NT2/D1 (cell line): ENCODE data around the gene ADCY10.

Experiments used
- DNase-seq: peaks from one replicate; pipeline ENCODE4 v3.0.0-alpha.2; 2011; ENCODE audit warnings: low read depth, low spot score
- H3K27me3 ChIP-seq: 2 replicates; pipeline ENCODE4 v1.6.0; 2011; ENCODE audit warnings: mild to moderate bottlenecking; ENCODE audit not compliant: insufficient read length, insufficient read depth
- H3K36me3 ChIP-seq: 2 replicates; pipeline ENCODE4 v1.6.1; 2011; ENCODE audit warnings: mild to moderate bottlenecking, low read length, mixed read lengths; ENCODE audit not compliant: insufficient read depth, insufficient read length
- H3K4me1 ChIP-seq: 2 replicates; pipeline ENCODE4 v1.5.1; 2011; ENCODE audit not compliant: insufficient read depth, insufficient read length
- H3K4me3 ChIP-seq: 2 replicates; pipeline ENCODE4 v1.5.1; 2011; ENCODE audit warnings: low read depth; ENCODE audit not compliant: insufficient read length
- H3K9ac ChIP-seq: 2 replicates; pipeline ENCODE4 v1.6.0; 2011; ENCODE audit warnings: low read depth; ENCODE audit not compliant: insufficient read length
- H3K9me3 ChIP-seq: 2 replicates; pipeline ENCODE4 v1.5.1; 2011; ENCODE audit warnings: mild to moderate bottlenecking, low read length; ENCODE audit not compliant: insufficient read depth
- SUZ12 ChIP-seq: IDR thresholded peaks from 2 replicates; pipeline ENCODE4 v1.6.1; 2011; ENCODE audit not compliant: insufficient read length, insufficient read depth; ENCODE audit errors: extremely low read depth
- YY1 ChIP-seq: IDR thresholded peaks from 2 replicates; pipeline ENCODE4 v1.6.1; 2011; ENCODE audit not compliant: insufficient read length, insufficient read depth
- ZNF274 ChIP-seq: IDR thresholded peaks from 2 replicates; pipeline ENCODE4 v1.6.1; 2011; ENCODE audit warnings: mild to moderate bottlenecking, low read depth, low read length

ADCY10 gene

DNA sequence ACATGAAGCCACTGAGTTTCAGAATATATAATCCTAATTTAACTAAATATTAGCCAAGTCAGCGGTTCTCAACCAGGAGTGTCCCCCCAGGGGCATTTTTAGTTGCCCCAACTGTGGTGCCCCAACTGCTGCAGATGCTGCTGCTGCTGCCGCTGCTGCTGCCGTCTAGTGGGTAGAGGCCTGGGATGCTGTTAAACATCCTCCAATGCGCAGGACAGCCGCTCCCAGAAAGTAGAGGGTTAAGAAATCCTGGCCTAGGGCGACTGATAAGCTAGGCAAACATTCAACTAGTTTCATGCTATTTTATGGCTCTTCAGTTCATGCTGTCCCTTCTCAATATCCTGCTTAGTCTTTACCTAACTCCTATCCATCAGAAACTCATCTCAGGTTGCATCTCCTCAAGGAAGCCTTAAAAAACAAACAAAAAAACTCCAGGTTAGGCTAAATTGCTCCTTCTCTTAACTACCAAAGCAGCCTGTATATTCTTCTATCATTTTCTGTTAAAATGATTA, 12.6 kb upstream of the ADCY10 start:
- no peak overlapping the region for H3K9ac ChIP-seq
- no peaks in the 10 kb centered on the region for H3K4me1 ChIP-seq
- no peaks in the 10 kb centered on the region for H3K9me3 ChIP-seq
- H3K27me3 ChIP-seq, result no peaks in the 10 kb centered on the region
- no peak overlapping the region for H3K4me3 ChIP-seq
- peaks cover 3% of the 10 kb centered on the region for H3K36me3 ChIP-seq
- no peak for DNase-seq
- no peak for TF ChIP-seq SUZ12

DNA sequence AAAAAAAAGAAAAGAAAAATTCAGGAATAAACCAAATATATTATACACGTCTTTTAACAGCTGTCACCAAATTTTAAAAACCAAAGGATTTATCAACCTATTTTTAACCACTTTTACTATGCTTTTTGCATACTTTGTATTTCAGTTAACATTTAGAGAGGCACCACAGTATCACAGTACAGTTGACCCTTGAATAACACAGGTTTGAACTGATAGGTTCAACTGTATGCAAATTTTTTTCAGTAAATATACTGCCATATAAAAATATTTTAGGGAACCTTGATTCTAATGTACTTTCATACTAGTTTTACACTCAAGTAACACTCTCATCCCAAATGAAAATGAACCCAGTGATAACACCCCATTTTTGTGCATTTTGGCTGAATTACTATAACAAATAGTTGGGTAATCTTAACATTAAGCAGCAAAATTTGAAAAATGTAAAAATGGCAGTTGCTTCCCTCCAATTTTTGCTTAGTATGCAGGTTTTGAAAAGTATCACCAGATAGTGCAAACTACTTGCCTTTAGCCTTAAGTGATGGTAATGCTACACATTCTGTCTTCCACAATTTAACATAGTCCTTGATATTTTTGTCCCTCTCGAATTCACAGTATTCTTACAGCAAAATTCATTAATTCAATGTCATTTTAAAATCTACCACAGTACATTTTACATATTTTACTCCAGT, 10.8 kb upstream of the ADCY10 start:
- H3K9ac ChIP-seq, result no peak overlapping the region
- H3K4me3 ChIP-seq, result no peak overlapping the region
- no peak for TF ChIP-seq YY1
- no peak for TF ChIP-seq ZNF274
- TF ChIP-seq SUZ12, result no peak
- no peak for DNase-seq
- no peaks in the 10 kb centered on the region for H3K9me3 ChIP-seq
- no peaks in the 10 kb centered on the region for H3K27me3 ChIP-seq
- no peaks in the 10 kb centered on the region for H3K4me1 ChIP-seq
- peaks cover 3% of the 10 kb centered on the region for H3K36me3 ChIP-seq

DNA sequence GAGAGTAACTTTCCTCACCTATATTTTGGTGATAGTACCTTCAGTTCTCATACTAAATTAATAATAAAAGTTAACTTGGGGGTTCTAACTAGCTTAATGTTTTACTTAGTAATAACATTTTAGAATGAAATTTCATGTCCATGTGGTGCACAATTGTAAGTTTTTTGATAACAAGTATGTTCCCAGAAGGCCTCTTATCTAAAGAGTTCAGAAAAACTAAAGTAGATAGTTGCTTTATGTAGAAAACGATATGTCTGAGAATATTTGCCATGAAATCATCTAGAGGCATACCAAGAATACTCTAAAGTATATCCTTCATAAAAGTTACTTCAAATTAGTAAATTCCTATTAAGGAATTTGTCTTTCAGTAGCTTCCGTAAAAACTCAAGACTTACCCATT, 10.2 kb upstream of the ADCY10 start:
- Histone ChIP-seq H3K27me3 (no peaks in the 10 kb centered on the region), H3K36me3 (peaks cover 3% of the 10 kb centered on the region), H3K9me3 (no peaks in the 10 kb centered on the region), H3K4me1 (no peaks in the 10 kb centered on the region), H3K9ac (no peak overlapping the region), H3K4me3 (no peak overlapping the region)
- TF ChIP-seq SUZ12 (no peak), ZNF274 (no peak), YY1 (no peak)
- no peak for DNase-seq

DNA sequence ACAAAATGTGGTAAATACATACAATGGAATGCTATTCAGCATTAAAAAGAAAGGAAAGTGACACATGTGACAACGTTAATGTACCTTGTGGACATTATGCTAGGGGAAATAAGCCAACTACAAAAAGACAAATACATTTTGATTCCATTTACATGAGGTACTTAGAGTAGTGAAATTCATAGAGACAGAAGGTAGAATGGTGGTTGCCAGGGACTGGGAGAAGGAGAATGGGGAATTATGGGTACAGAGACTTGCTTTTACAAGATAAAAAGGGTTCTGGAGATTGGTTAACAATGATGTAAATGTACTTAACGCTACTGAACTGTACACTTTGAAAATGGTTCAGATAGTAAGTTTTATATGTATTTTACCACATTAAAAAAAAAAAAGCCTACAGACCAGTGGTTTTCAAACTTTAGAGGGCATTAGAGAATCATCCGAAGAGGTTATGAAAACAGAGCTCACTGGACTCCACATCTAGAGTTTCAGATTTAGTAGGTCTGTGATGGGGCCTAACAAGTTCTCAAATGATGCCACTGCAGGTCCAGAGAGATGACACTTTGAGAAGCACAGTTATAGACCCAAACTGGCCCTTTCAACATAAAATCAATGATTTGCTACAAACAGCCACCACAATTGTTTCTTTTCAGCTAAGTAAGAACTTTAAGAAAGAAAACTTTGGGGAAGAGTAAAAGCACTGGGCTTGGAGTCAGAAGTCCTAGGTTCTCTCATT, 9.6 kb upstream of the ADCY10 start:
- no peaks in the 10 kb centered on the region for H3K27me3 ChIP-seq
- peaks cover 3% of the 10 kb centered on the region for H3K36me3 ChIP-seq
- no peak for DNase-seq
- H3K9ac ChIP-seq, result no peak overlapping the region
- H3K4me1 ChIP-seq, result no peaks in the 10 kb centered on the region
- no peak overlapping the region for H3K4me3 ChIP-seq
- no peak for TF ChIP-seq ZNF274
- TF ChIP-seq SUZ12, result no peak
- TF ChIP-seq YY1, result no peak
- no peaks in the 10 kb centered on the region for H3K9me3 ChIP-seq

DNA sequence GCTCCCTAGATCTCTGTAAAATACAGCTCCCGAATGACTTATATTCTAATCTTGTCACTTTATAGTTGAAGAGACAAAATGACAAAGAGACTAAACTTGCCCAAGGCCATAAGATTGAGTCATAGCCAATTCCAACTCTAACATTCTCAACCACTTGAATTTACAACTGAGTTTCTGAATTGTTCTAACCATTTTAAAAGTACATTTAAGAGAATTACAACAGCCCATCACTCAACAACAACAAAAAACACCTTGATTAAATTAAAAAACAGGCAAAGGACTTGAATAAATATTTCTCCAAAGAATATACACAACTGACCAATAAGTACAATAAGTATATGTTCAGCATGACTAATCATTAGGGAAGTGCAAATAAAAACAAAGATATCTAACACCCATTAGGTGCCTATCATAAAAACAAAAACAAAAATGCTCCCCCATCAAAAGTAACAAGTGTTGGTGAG, 8.7 kb upstream of the ADCY10 start:
- no peaks in the 10 kb centered on the region for H3K9me3 ChIP-seq
- no peak overlapping the region for H3K4me3 ChIP-seq
- no peak overlapping the region for H3K9ac ChIP-seq
- no peak for DNase-seq
- TF ChIP-seq ZNF274 (no peak), YY1 (no peak), SUZ12 (no peak)
- H3K4me1 ChIP-seq, result no peaks in the 10 kb centered on the region
- H3K36me3 ChIP-seq, result peaks cover 10% of the 10 kb centered on the region
- no peaks in the 10 kb centered on the region for H3K27me3 ChIP-seq

DNA sequence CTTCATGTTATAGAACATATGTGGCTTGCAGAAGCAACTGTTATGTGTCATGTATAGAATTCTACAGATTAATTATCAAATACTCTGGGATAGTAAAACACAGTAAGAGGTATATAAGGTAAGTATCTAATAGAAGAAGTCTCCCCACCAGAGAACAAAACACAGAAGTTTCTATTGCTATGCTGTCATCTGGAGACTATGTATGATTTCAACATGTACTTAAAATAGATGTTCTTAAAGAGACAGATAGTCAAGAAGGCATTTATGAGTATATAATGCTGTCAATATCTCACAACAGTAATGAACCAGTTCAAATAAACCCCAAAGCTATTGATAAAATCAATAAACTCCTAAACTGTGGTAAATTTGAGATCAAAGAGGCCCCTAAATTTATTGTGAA, 8.1 kb upstream of the ADCY10 start:
- no peaks in the 10 kb centered on the region for H3K27me3 ChIP-seq
- no peak overlapping the region for H3K9ac ChIP-seq
- no peaks in the 10 kb centered on the region for H3K4me1 ChIP-seq
- DNase-seq, result no peak
- H3K36me3 ChIP-seq, result peaks cover 12% of the 10 kb centered on the region
- no peaks in the 10 kb centered on the region for H3K9me3 ChIP-seq
- TF ChIP-seq SUZ12 (no peak), YY1 (no peak), ZNF274 (no peak)
- no peak overlapping the region for H3K4me3 ChIP-seq

DNA sequence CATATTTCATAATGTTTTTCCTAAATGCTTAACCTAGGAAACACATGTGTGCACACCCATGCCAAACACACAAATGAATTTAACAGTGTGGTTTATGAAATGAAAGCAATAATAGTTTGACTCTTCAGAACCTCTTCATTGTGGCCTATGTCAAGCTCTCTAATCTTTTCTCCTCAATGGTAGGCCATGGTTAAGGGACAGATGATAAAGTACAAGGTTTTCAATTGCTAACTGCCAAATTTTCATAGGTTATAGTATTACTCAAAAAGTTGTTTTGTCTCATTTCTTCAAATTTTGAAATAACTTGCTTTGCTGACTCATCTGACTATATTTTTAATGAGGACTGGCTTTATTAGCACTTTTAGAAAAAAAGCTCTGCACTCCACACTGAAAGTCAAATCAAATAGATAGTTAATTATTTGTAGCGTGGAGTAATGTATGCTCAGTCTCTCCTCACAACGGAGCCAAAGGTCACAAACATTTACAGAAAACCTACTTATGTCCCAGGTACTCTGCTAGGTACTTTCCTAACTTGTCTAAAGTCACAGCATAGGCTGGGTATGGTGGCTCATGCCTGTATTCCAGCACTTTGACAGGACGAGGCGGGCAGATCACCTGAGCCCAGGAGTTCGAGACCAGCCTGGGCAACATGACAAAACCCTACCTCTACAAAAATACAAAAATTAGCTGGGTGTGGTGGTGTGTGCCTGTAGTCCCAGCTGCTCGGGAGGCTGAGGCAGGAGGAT, 3.0 kb upstream of the ADCY10 start:
- Histone ChIP-seq H3K27me3 (no peaks in the 10 kb centered on the region), H3K4me1 (no peaks in the 10 kb centered on the region), H3K9ac (no peak overlapping the region), H3K9me3 (0 out of 2 replicates have a peak, but pooled peaks cover 4% of the 10 kb centered on the region), H3K4me3 (no peak overlapping the region), H3K36me3 (peaks cover 11% of the 10 kb centered on the region)
- no peak for TF ChIP-seq ZNF274
- no peak for TF ChIP-seq YY1
- TF ChIP-seq SUZ12, result no peak
- no peak for DNase-seq
